ENCODE results near the gene RPAP2.

The RPAP2 gene

DNA sequence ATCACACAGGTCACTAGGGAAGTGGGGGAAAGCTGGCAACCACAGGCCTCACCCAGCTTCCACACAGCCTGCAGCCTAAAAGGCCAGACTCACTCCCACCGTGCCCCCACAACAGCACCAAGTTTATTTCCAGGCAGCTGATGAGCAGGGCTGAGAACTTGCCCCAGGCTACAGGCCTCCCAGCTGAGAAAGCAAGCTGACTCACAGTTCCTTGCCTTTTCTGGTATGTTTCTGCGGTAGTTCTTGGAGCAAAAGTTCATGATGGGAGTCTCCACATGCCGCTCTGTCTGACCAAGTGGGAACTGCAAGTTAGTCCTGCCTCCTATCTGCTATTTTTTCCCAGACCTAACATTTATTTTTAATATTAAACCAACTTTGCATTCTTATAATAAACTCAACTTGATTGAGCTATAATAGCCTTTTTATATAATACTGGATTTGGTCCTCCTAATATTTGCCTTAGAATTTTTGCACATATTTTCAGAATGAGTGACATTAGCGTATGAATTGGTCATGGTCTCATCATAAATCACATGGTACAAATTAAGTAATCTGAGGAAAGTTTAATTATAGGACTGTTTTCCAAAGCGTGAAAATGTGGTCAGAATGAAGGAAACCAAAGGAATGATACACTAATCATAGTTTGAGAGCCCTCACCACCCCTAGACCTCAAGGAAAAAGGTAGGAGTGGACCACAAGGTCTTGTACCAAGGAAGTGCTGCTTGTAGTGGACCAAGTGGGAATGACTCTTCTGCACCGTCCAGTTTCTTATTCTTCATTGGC is 30.7 kb downstream of the RPAP2 start:
- no peak overlapping the region for H4K91ac ChIP-seq (ENCODE audit: low read depth, low read length, poor library complexity)
- DNase-seq (ENCODE audit: low spot score) = no peak
- no peak overlapping the region for H3K9ac ChIP-seq (ENCODE audit: low read depth, low read length, poor library complexity)
- no peaks in the 10 kb centered on the region for H3K4me1 ChIP-seq (ENCODE audit: control insufficient read depth in 2 of 2, insufficient read depth in 1 of 2, low read depth in 1 of 2, low read length in 2 of 2)
- no peak overlapping the region for H3K18ac ChIP-seq (ENCODE audit: low read length)
- H4K8ac ChIP-seq (ENCODE audit: low read depth, low read length) = no peak overlapping the region
- no peaks in the 10 kb centered on the region for H3K27me3 ChIP-seq (ENCODE audit: control insufficient read depth in 3 of 3, insufficient read depth in 3 of 3, low read depth in 1 of 3, low read length in 3 of 3)
- H3K79me1 ChIP-seq (ENCODE audit: low read depth, low read length) = no peaks in the 10 kb centered on the region
- no peak overlapping the region for H3K4me3 ChIP-seq (ENCODE audit: low read length in 2 of 2)
- no peak overlapping the region for H2BK12ac ChIP-seq (ENCODE audit: low read length)
- H2BK120ac ChIP-seq (ENCODE audit: low read depth, low read length) = no peak overlapping the region
- no peak overlapping the region for H2AFZ ChIP-seq (ENCODE audit: low read length)
- no peak overlapping the region for H3K4me2 ChIP-seq (ENCODE audit: insufficient read depth, low read length, poor library complexity, severe bottlenecking)
- no peak overlapping the region for H2BK5ac ChIP-seq (ENCODE audit: low read length)
- no peak overlapping the region for H3K14ac ChIP-seq (ENCODE audit: low read length)
- H2BK15ac ChIP-seq (ENCODE audit: low read length) = no peak overlapping the region
- no peak overlapping the region for H2AK5ac ChIP-seq (ENCODE audit: low read depth, low read length)
- no CpG with 5 or more reads among the region's 6 CpGs for WGBS, 2 donors (ENCODE audit: extremely low coverage in 2 of 2, insufficient read length in 2 of 2, insufficient replicate concordance in 1 of 2)
- H3K23ac ChIP-seq (ENCODE audit: low read depth, low read length, poor library complexity) = no peak overlapping the region
- H3K9me3 ChIP-seq (replicated peaks in 1 of 2; ENCODE audit: control insufficient read depth in 2 of 2, insufficient read depth in 1 of 2, low read depth in 1 of 2, low read length in 2 of 2) = peaks cover 6 to 34% of the 10 kb centered on the region in 2 donors
- no peak overlapping the region for H3K27ac ChIP-seq (replicated peaks; ENCODE audit: low read length)
- peaks cover 13 to 61% of the 10 kb centered on the region in 2 donors for H3K36me3 ChIP-seq (replicated peaks in 1 of 2; ENCODE audit: control insufficient read depth in 2 of 2, insufficient read depth in 2 of 2, low read length in 2 of 2)
- H3K4ac ChIP-seq (ENCODE audit: low read length) = no peak overlapping the region

DNA sequence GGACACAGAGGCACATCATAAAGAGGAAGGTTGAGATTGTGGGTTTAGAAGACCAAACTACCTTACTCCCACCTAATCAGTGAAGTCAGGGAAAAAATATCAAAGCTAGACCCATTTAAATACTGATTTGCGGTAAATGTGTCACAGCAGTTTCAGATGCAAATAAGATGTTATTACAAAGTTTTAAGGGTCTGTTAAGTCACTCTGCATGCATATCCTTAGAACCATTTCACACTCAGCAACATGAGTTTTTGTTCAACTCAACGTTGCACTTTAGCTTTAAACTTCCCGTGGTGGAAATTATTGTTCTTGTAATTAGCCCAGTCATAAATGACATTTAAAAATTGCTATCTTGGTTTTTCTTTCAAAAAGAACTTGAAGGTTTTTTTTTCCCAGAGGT is 34.8 kb downstream of the RPAP2 start:
- no peak overlapping the region for H3K27ac ChIP-seq (replicated peaks; ENCODE audit: low read length)
- no peak overlapping the region for H2AK5ac ChIP-seq (ENCODE audit: low read depth, low read length)
- H3K36me3 ChIP-seq (replicated peaks in 1 of 2; ENCODE audit: control insufficient read depth in 2 of 2, insufficient read depth in 2 of 2, low read length in 2 of 2) = peaks cover 9 to 74% of the 10 kb centered on the region in 2 donors
- no CpG with 5 or more reads among the region's 3 CpGs for WGBS, 2 donors (ENCODE audit: extremely low coverage in 2 of 2, insufficient read length in 2 of 2, insufficient replicate concordance in 1 of 2)
- no peak overlapping the region for H3K18ac ChIP-seq (ENCODE audit: low read length)
- H3K9me3 ChIP-seq (replicated peaks in 1 of 2; ENCODE audit: control insufficient read depth in 2 of 2, insufficient read depth in 1 of 2, low read depth in 1 of 2, low read length in 2 of 2) = peaks cover 2 to 10% of the 10 kb centered on the region in 2 donors
- no peak for DNase-seq (ENCODE audit: low spot score)
- no peaks in the 10 kb centered on the region for H3K27me3 ChIP-seq (ENCODE audit: control insufficient read depth in 3 of 3, insufficient read depth in 3 of 3, low read depth in 1 of 3, low read length in 3 of 3)
- H3K4me2 ChIP-seq (ENCODE audit: insufficient read depth, low read length, poor library complexity, severe bottlenecking) = no peak overlapping the region
- no peak overlapping the region for H2BK5ac ChIP-seq (ENCODE audit: low read length)
- H4K91ac ChIP-seq (ENCODE audit: low read depth, low read length, poor library complexity) = no peak overlapping the region
- H4K8ac ChIP-seq (ENCODE audit: low read depth, low read length) = no peak overlapping the region
- no peak overlapping the region for H2BK120ac ChIP-seq (ENCODE audit: low read depth, low read length)
- no peak overlapping the region for H3K9ac ChIP-seq (ENCODE audit: low read depth, low read length, poor library complexity)
- no peaks in the 10 kb centered on the region for H3K79me1 ChIP-seq (ENCODE audit: low read depth, low read length)
- no peak overlapping the region for H2AFZ ChIP-seq (ENCODE audit: low read length)
- H3K4me1 ChIP-seq (ENCODE audit: control insufficient read depth in 2 of 2, insufficient read depth in 1 of 2, low read depth in 1 of 2, low read length in 2 of 2) = no peaks in the 10 kb centered on the region
- H3K14ac ChIP-seq (ENCODE audit: low read length) = no peak overlapping the region
- H3K4me3 ChIP-seq (ENCODE audit: low read length in 2 of 2) = no peak overlapping the region
- no peak overlapping the region for H3K4ac ChIP-seq (ENCODE audit: low read length)
- no peak overlapping the region for H2BK15ac ChIP-seq (ENCODE audit: low read length)
- no peak overlapping the region for H3K23ac ChIP-seq (ENCODE audit: low read depth, low read length, poor library complexity)
- no peak overlapping the region for H2BK12ac ChIP-seq (ENCODE audit: low read length)

DNA sequence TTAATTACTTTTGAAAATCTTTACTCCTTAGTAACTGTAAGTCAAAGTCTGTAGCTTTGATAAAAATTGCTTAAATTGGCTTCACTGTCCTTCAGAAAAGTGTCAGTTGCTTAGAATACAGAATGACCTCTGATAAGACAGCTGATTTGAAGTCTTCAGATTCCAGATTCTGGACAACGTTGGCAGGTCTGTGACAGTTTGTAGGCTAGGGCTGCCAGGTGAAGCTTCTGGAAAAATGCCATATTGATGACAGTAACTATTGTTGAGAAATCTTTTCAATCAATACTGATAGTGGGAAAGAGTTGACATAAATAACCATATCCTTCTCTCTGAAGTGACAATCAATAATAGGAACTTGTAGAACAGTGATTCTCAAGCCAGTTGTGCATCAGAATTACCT is 41.3 kb downstream of the RPAP2 start:
- no peak overlapping the region for H3K18ac ChIP-seq (ENCODE audit: low read length)
- H3K79me1 ChIP-seq (ENCODE audit: low read depth, low read length) = peaks cover 1% of the 10 kb centered on the region
- no peak overlapping the region for H3K14ac ChIP-seq (ENCODE audit: low read length)
- no peak overlapping the region for H2BK120ac ChIP-seq (ENCODE audit: low read depth, low read length)
- H3K9ac ChIP-seq (ENCODE audit: low read depth, low read length, poor library complexity) = no peak overlapping the region
- H3K36me3 ChIP-seq (replicated peaks in 1 of 2; ENCODE audit: control insufficient read depth in 2 of 2, insufficient read depth in 2 of 2, low read length in 2 of 2) = peaks cover 0 to 66% of the 10 kb centered on the region in 2 donors
- H3K4me2 ChIP-seq (ENCODE audit: insufficient read depth, low read length, poor library complexity, severe bottlenecking) = no peak overlapping the region
- no peak overlapping the region for H2AK5ac ChIP-seq (ENCODE audit: low read depth, low read length)
- WGBS, 2 donors (ENCODE audit: extremely low coverage in 2 of 2, insufficient read length in 2 of 2, insufficient replicate concordance in 1 of 2) = no CpG with 5 or more reads among the region's 1 CpG
- no peak overlapping the region for H3K27ac ChIP-seq (replicated peaks; ENCODE audit: low read length)
- H2AFZ ChIP-seq (ENCODE audit: low read length) = no peak overlapping the region
- no peak overlapping the region for H3K23ac ChIP-seq (ENCODE audit: low read depth, low read length, poor library complexity)
- no peaks in the 10 kb centered on the region for H3K9me3 ChIP-seq (replicated peaks in 1 of 2; ENCODE audit: control insufficient read depth in 2 of 2, insufficient read depth in 1 of 2, low read depth in 1 of 2, low read length in 2 of 2)
- H4K91ac ChIP-seq (ENCODE audit: low read depth, low read length, poor library complexity) = no peak overlapping the region
- no peak overlapping the region for H2BK15ac ChIP-seq (ENCODE audit: low read length)
- H2BK5ac ChIP-seq (ENCODE audit: low read length) = no peak overlapping the region
- H3K27me3 ChIP-seq (ENCODE audit: control insufficient read depth in 3 of 3, insufficient read depth in 3 of 3, low read depth in 1 of 3, low read length in 3 of 3) = no peaks in the 10 kb centered on the region
- DNase-seq (ENCODE audit: low spot score) = no peak
- H3K4me1 ChIP-seq (ENCODE audit: control insufficient read depth in 2 of 2, insufficient read depth in 1 of 2, low read depth in 1 of 2, low read length in 2 of 2) = no peaks in the 10 kb centered on the region
- H3K4ac ChIP-seq (ENCODE audit: low read length) = no peak overlapping the region
- H3K4me3 ChIP-seq (ENCODE audit: low read length in 2 of 2) = no peak overlapping the region
- H4K8ac ChIP-seq (ENCODE audit: low read depth, low read length) = no peak overlapping the region
- H2BK12ac ChIP-seq (ENCODE audit: low read length) = no peak overlapping the region

DNA sequence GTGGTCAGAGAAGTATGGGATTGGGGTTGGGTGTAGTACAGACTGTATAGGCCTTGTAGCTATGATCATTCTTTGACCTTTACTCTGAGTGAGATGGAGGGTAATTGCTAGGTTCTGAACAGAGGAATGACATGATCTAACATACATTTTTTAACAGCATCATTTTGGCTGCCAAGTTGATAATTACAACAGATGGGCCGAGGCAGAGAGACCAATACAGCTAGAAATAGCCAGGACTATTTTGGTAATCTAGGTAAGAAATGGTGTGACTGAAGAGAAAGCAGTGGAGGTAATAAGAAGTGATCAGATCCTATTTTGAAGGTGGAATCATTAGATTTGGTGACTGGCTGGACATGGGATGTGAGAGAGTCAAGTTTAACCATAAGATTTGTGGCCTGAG is 43.5 kb downstream of the RPAP2 start:
- H3K4me3 ChIP-seq (ENCODE audit: low read length in 2 of 2) = no peak overlapping the region
- H2BK12ac ChIP-seq (ENCODE audit: low read length) = no peak overlapping the region
- H3K9me3 ChIP-seq (replicated peaks in 1 of 2; ENCODE audit: control insufficient read depth in 2 of 2, insufficient read depth in 1 of 2, low read depth in 1 of 2, low read length in 2 of 2) = no peaks in the 10 kb centered on the region
- H2BK5ac ChIP-seq (ENCODE audit: low read length) = no peak overlapping the region
- H3K36me3 ChIP-seq (replicated peaks in 1 of 2; ENCODE audit: control insufficient read depth in 2 of 2, insufficient read depth in 2 of 2, low read length in 2 of 2) = peaks cover 2 to 61% of the 10 kb centered on the region in 2 donors
- no peak overlapping the region for H3K4me2 ChIP-seq (ENCODE audit: insufficient read depth, low read length, poor library complexity, severe bottlenecking)
- H3K27ac ChIP-seq (replicated peaks; ENCODE audit: low read length) = no peak overlapping the region
- no peak overlapping the region for H3K14ac ChIP-seq (ENCODE audit: low read length)
- no CpG with 5 or more reads among the region's 1 CpG for WGBS, 2 donors (ENCODE audit: extremely low coverage in 2 of 2, insufficient read length in 2 of 2, insufficient replicate concordance in 1 of 2)
- H3K27me3 ChIP-seq (ENCODE audit: control insufficient read depth in 3 of 3, insufficient read depth in 3 of 3, low read depth in 1 of 3, low read length in 3 of 3) = no peaks in the 10 kb centered on the region
- no peak for DNase-seq (ENCODE audit: low spot score)
- H2AK5ac ChIP-seq (ENCODE audit: low read depth, low read length) = no peak overlapping the region
- H3K9ac ChIP-seq (ENCODE audit: low read depth, low read length, poor library complexity) = no peak overlapping the region
- H4K8ac ChIP-seq (ENCODE audit: low read depth, low read length) = no peak overlapping the region
- H2BK15ac ChIP-seq (ENCODE audit: low read length) = no peak overlapping the region
- no peak overlapping the region for H2BK120ac ChIP-seq (ENCODE audit: low read depth, low read length)
- H3K79me1 ChIP-seq (ENCODE audit: low read depth, low read length) = peaks cover 1% of the 10 kb centered on the region
- no peak overlapping the region for H3K18ac ChIP-seq (ENCODE audit: low read length)
- no peak overlapping the region for H3K23ac ChIP-seq (ENCODE audit: low read depth, low read length, poor library complexity)
- no peak overlapping the region for H3K4ac ChIP-seq (ENCODE audit: low read length)
- no peak overlapping the region for H2AFZ ChIP-seq (ENCODE audit: low read length)
- no peak overlapping the region for H4K91ac ChIP-seq (ENCODE audit: low read depth, low read length, poor library complexity)
- no peaks in the 10 kb centered on the region for H3K4me1 ChIP-seq (ENCODE audit: control insufficient read depth in 2 of 2, insufficient read depth in 1 of 2, low read depth in 1 of 2, low read length in 2 of 2)

Measured in neuronal stem cell (in vitro differentiated cells).